ENCODE results near the gene ZNF154. TPM values are rescaled to one million over a fixed set of nuclear protein-coding genes. Genes with fewer than 3 reads are reported as not detected.

Gene ZNF154
- total RNA-seq, 4 donors from 2014 or later, result 0.15 to 2.5 (median 0.94) TPM

DNA sequence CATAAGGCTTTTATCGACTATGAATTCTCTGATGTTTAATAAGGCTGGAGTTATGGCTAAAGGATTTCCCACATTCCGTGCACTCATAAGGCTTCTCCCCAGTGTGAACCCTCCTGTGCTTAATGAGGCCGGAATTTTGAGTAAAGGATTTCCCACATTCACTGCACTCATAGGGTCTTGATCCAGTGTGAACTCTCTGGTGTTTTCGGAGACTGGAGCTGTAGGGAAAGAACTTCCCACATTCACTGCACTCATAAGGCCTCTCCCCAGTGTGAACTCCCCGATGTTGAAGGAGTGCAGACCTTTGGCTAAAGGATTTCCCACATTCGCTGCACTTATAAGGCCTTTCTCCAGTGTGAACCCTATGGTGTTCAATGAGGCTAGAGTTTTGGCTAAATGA lies 7.4 kb downstream of the ZNF154 start:
- H3K4me1 ChIP-seq, result no peaks in the 10 kb centered on the region
- no peak overlapping the region for H3K27ac ChIP-seq
- intact Hi-C loops (cut with DNase I), result no loop called here
- peaks cover 0 to 69% (median 8%) of the 10 kb centered on the region in 3 donors for H3K36me3 ChIP-seq
- no peak for DNase-seq
- TF ChIP-seq POLR2A (IDR thresholded peaks at IDR 0.05), result no peak
- TF ChIP-seq CTCF (IDR thresholded peaks at IDR 0.05), result no peak
- H3K9me3 ChIP-seq, result peaks cover 4 to 99% (median 76%) of the 10 kb centered on the region in 3 donors
- no peak overlapping the region for H3K4me3 ChIP-seq
- 93 to 97% methylated on average over 6 of the region's 6 CpGs for WGBS, 2 donors
- no peaks in the 10 kb centered on the region for H3K27me3 ChIP-seq

DNA sequence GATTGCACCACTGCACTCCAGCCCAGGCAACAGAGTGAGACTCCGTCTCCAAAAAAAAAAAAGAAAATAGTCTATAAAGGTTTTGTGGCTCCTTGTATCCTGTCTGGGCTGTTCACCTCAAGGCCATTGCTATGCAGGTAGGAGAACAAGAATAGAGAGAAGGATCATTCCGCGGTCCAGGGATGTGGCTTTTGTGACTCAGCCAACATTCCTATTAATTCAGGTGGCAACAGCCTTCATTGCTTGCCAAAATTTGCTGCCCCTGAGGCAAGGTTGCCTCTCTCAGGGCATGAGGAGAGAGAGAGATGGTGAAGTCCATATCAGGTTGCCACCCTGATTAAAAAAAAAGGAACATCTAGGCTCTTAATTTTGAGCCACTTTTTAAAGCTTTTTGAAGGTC lies 19.3 kb downstream of the ZNF154 start:
- Histone ChIP-seq H3K27me3 (no peaks in the 10 kb centered on the region), H3K4me1 (no peaks in the 10 kb centered on the region), H3K9me3 (peaks cover 20 to 98% (median 95%) of the 10 kb centered on the region in 3 donors), H3K4me3 (no peak overlapping the region), H3K36me3 (peaks cover 18 to 69% (median 19%) of the 10 kb centered on the region in 3 donors), H3K27ac (no peak overlapping the region)
- intact Hi-C loops (cut with DNase I), result no loop called here
- TF ChIP-seq POLR2A (IDR thresholded peaks at IDR 0.05) (no peak), CTCF (IDR thresholded peaks at IDR 0.05) (no peak)
- WGBS, 2 donors, result 69 to 83% methylated on average over 3 of the region's 3 CpGs
- DNase-seq, result no peak

DNA sequence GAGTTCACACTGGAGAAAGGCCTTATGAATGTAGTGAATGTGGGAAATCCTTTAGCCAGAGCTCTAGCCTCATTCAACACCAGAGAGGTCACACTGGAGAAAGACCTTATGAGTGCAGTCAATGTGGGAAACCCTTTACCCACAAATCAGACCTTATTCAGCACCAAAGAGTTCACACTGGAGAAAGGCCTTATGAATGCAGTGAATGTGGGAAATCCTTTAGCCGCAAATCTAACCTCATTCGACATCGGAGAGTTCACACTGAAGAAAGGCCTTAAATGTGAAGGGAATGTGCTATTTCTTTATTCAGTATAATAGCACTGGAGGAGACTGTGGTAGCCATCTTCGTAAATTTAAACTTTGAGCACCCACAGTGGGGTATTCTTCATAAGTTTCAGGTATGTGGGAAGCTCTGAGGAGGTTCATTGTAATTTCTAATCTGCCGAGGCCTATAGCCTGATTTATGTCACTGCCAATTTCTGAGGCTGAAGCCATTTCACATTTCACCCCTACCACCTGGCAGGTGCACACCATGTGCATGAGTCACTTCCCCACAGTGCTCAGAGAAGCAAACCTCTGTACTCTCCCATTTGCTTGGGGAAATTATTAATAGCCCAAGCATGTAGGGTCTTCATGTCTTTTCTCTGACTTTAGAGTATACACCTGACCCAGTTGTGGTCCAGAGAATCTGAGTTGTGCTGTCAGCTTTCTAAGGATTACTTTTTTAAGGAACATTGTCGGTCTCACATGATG lies 20.8 kb downstream of the ZNF154 start:
- H3K27ac ChIP-seq, result no peak overlapping the region
- intact Hi-C loops (cut with DNase I), result no loop called here
- peaks cover 20 to 98% (median 95%) of the 10 kb centered on the region in 3 donors for H3K9me3 ChIP-seq
- H3K4me3 ChIP-seq, result no peak overlapping the region
- DNase-seq, result no peak
- TF ChIP-seq CTCF (IDR thresholded peaks at IDR 0.05), result no peak
- no peak for TF ChIP-seq POLR2A (IDR thresholded peaks at IDR 0.05)
- no peaks in the 10 kb centered on the region for H3K27me3 ChIP-seq
- WGBS, 2 donors, result 90% methylated on average over 6 of the region's 6 CpGs
- H3K36me3 ChIP-seq, result peaks cover 18 to 78% (median 30%) of the 10 kb centered on the region in 3 donors
- peaks cover 0 to 7% (median 0%) of the 10 kb centered on the region in 3 donors for H3K4me1 ChIP-seq

- H3K27me3 ChIP-seq, result no peaks in the 10 kb centered on the region
- WGBS, 2 donors, result 88 to 99% methylated on average over 12 of the region's 12 CpGs
- TF ChIP-seq POLR2A (IDR thresholded peaks at IDR 0.05), result no peak
- TF ChIP-seq CTCF (IDR thresholded peaks at IDR 0.05), result no peak
Measured at GRCh38 chr19:57687363-57688010, 21.5 kb downstream of the ZNF154 start.

GRCh38 chr19:57686727-57687126 lies 22.3 kb downstream of the ZNF154 start:
- Histone ChIP-seq H3K4me3 (peak overlapping the region in 1 of 4 donors; percentile 5), H3K27ac (no peak overlapping the region), H3K9me3 (peaks cover 20 to 90% (median 82%) of the 10 kb centered on the region in 3 donors), H3K4me1 (peaks cover 7 to 17% (median 9%) of the 10 kb centered on the region in 3 donors), H3K36me3 (peaks cover 18 to 71% (median 30%) of the 10 kb centered on the region in 3 donors), H3K27me3 (no peaks in the 10 kb centered on the region)
- TF ChIP-seq CTCF (IDR thresholded peaks at IDR 0.05) (no peak), POLR2A (IDR thresholded peaks at IDR 0.05) (no peak)
- intact Hi-C loops (cut with DNase I), result no loop called here
- DNase-seq, result no peak
- WGBS, 2 donors, result 100% methylated on average over 1 to 3 of the region's 3 CpGs

More at GRCh38 chr19:57687363-57688010, 21.5 kb downstream of the ZNF154 start:
- Histone ChIP-seq H3K27ac (no peak overlapping the region), H3K4me1 (peaks cover 4 to 14% (median 6%) of the 10 kb centered on the region in 3 donors), H3K36me3 (peaks cover 18 to 74% (median 30%) of the 10 kb centered on the region in 3 donors), H3K9me3 (peaks cover 20 to 98% (median 88%) of the 10 kb centered on the region in 3 donors), H3K4me3 (no peak overlapping the region)
- no peak for DNase-seq
- intact Hi-C loops (cut with DNase I), result no loop called here

All from esophagus squamous epithelium (tissue), 5 donors.